HG03175 (cell line): ENCODE results near the gene ST3GAL3.

Source experiments
- ATAC-seq: cut with Tn5 transposase; IDR thresholded peaks from one replicate; pipeline ENCODE4 v1.9.1; 2021; ENCODE audit warnings: mild to moderate bottlenecking, moderate library complexity; ENCODE audit not compliant: unreplicated experiment

The ST3GAL3 gene

GRCh38 chr1:43847290-43847689, 140.0 kb downstream of the ST3GAL3 start:
- no peak for ATAC-seq

GRCh38 chr1:43847882-43848281, 140.5 kb downstream of the ST3GAL3 start:
- ATAC-seq = no peak

GRCh38 chr1:43849670-43850069, 142.3 kb downstream of the ST3GAL3 start:
- ATAC-seq = no peak

GRCh38 chr1:43850591-43851233, 143.4 kb downstream of the ST3GAL3 start:
- no peak for ATAC-seq

GRCh38 chr1:43851561-43852338, 144.4 kb downstream of the ST3GAL3 start:
- ATAC-seq = no peak

- ATAC-seq = no peak
Observed at GRCh38 chr1:43853161-43853921, 146.0 kb downstream of the ST3GAL3 start.

- ATAC-seq = no peak
Observed at GRCh38 chr1:43854473-43854872, 147.1 kb downstream of the ST3GAL3 start.

GRCh38 chr1:43856188-43856587, 148.9 kb downstream of the ST3GAL3 start:
- no peak for ATAC-seq

GRCh38 chr1:43857163-43857562, 149.8 kb downstream of the ST3GAL3 start:
- no peak for ATAC-seq

- ATAC-seq = no peak
Observed at GRCh38 chr1:43858324-43858723, 151.0 kb downstream of the ST3GAL3 start.

GRCh38 chr1:43861337-43861736, 154.0 kb downstream of the ST3GAL3 start:
- ATAC-seq = no peak

GRCh38 chr1:43861988-43862735, 154.8 kb downstream of the ST3GAL3 start:
- no peak for ATAC-seq

- no peak for ATAC-seq
Observed at GRCh38 chr1:43864111-43865045, 157.0 kb downstream of the ST3GAL3 start.

- no peak for ATAC-seq
Observed at GRCh38 chr1:43866201-43866600, 158.9 kb downstream of the ST3GAL3 start.

- no peak for ATAC-seq
Observed at GRCh38 chr1:43867976-43868740, 160.8 kb downstream of the ST3GAL3 start.

GRCh38 chr1:43868741-43869067, 161.4 kb downstream of the ST3GAL3 start:
- ATAC-seq = no peak

GRCh38 chr1:43870306-43870705, 163.0 kb downstream of the ST3GAL3 start:
- no peak for ATAC-seq

GRCh38 chr1:43871181-43871910, 164.0 kb downstream of the ST3GAL3 start:
- ATAC-seq = no peak

GRCh38 chr1:43872280-43872679, 164.9 kb downstream of the ST3GAL3 start:
- ATAC-seq = no peak
